Gastroesophageal sphincter (tissue), 3 donors: ENCODE data around the gene HMG20B.

Experiments used
- CTCF ChIP-seq, 4 experiments: fragments of 200-600 bp in 2 of 4; fragments of 450-650 bp in 2 of 4; sonication (generic) in 1 of 4; IDR thresholded peaks; one replicate each; pipeline ENCODE4 v1.5.1; 2017 to 2019; ENCODE audit warnings: antibody characterized with exemption in 4 of 4, mild to moderate bottlenecking in 2 of 4, moderate library complexity in 2 of 4
- EP300 ChIP-seq: sonication (generic); formaldehyde crosslinking; IDR thresholded peaks from one replicate; pipeline ENCODE4 v1.6.1; 2017; ENCODE audit warnings: antibody characterized with exemption, mild to moderate bottlenecking
- POLR2A ChIP-seq, 2 donors: fragments of 450-650 bp; IDR thresholded peaks; one replicate each; pipeline ENCODE4 v1.6.1; 2017; ENCODE audit warnings: antibody characterized with exemption in 2 of 2, mild to moderate bottlenecking in 2 of 2, moderate library complexity in 1 of 2
- POLR2AphosphoS5 ChIP-seq: sonication (generic); formaldehyde crosslinking; IDR thresholded peaks from one replicate; pipeline ENCODE4 v1.6.1; 2017; ENCODE audit warnings: antibody characterized with exemption

GRCh38 chr19:3531716-3532115, 41.0 kb upstream of the HMG20B start:
- TF ChIP-seq POLR2AphosphoS5 (no peak), CTCF (IDR thresholded peaks at IDR 0.05) (no peak), POLR2A (IDR thresholded peaks at IDR 0.05) (no peak), EP300 (no peak)
